Breast epithelium (tissue), 4 donors: ENCODE measurements around the gene FHIT. TPM values are rescaled to one million over a fixed set of nuclear protein-coding genes. Genes with fewer than 3 reads are reported as not detected.

Experiments used
- DNase-seq, 2 donors: peaks; one replicate each; pipeline ENCODE4 v3.0.0-alpha.2; 2019; ENCODE audit warnings: low spot score in 2 of 2
- H3K27ac ChIP-seq, 2 donors: fragments of 200-600 bp; sonication (generic) in 1 of 2; one replicate each; pipeline ENCODE4 v1.5.1; 2016 to 2019; ENCODE audit warnings: mild to moderate bottlenecking in 1 of 2
- H3K27me3 ChIP-seq, 2 donors: fragments of 200-600 bp; sonication (generic) in 1 of 2; one replicate each; pipeline versions ENCODE4 v1.5.1 to v1.6.0; 2017 to 2019; ENCODE audit warnings: control low read depth in 1 of 2, mild to moderate bottlenecking in 1 of 2
- H3K36me3 ChIP-seq: fragments of 200-600 bp; one replicate; pipeline ENCODE4 v1.5.1; 2019
- H3K4me1 ChIP-seq, 2 donors: fragments of 200-600 bp; sonication (generic); one replicate each; pipeline ENCODE4 v1.5.1; 2016 to 2019; ENCODE audit warnings: control low read depth in 1 of 2
- H3K4me3 ChIP-seq, 3 donors: fragments of 200-600 bp; sonication (generic); 1 replicate in 2 of 3; 2 replicates in 1 of 3; pipeline ENCODE4 v1.5.1; 2016 to 2019; ENCODE audit warnings: mild to moderate bottlenecking in 3 of 3, moderate library complexity in 2 of 3
- H3K9me3 ChIP-seq, 2 donors: fragments of 200-600 bp; sonication (generic) in 1 of 2; one replicate each; pipeline ENCODE4 v1.5.1; 2016 to 2019; ENCODE audit warnings: control low read depth in 1 of 2
- CTCF ChIP-seq, 3 donors: fragments of 450-650 bp; IDR thresholded peaks; one replicate each; pipeline ENCODE4 v1.5.1; 2016 to 2017; ENCODE audit warnings: antibody characterized with exemption in 3 of 3, mild to moderate bottlenecking in 3 of 3, moderate library complexity in 3 of 3
- POLR2A ChIP-seq: fragments of 450-650 bp; IDR thresholded peaks from one replicate; pipeline ENCODE4 v1.6.1; 2016; ENCODE audit warnings: antibody characterized with exemption, mild to moderate bottlenecking, moderate library complexity
- POLR2AphosphoS5 ChIP-seq, 3 donors: sonication (generic); formaldehyde crosslinking; IDR thresholded peaks; one replicate each; pipeline ENCODE4 v1.6.1; 2017; ENCODE audit warnings: antibody characterized with exemption in 3 of 3
- intact Hi-C: fragments of 100-400 bp; cut with DNase I; formaldehyde crosslinking; loops from one replicate; pipeline ENCODE4 v1.15.1; 2023; ENCODE audit warnings: low total_unique reads
- total RNA-seq, 3 donors: library from RNA; depleted of rRNA; stranded (reverse); fragments of >200 nt; gene quantifications; one replicate each; pipeline ENCODE4 v1.1.0, GENCODE V29; 2016

Gene FHIT
- total RNA-seq, 3 donors from 2014 or later, result 9.0 to 19.2 (median 17.7) TPM

GRCh38 chr3:60803216-60804173, 447.8 kb downstream of the FHIT start:
- DNase-seq, result no peak
- Histone ChIP-seq H3K9me3 (no peaks in the 10 kb centered on the region), H3K4me3 (peak overlapping the region in 2 of 3 donors; percentile 6 to 22), H3K27me3 (no peaks in the 10 kb centered on the region), H3K36me3 (no peaks in the 10 kb centered on the region), H3K27ac (no peak overlapping the region), H3K4me1 (no peaks in the 10 kb centered on the region)
- no peak for TF ChIP-seq CTCF (IDR thresholded peaks at IDR 0.05)
- no peak for TF ChIP-seq POLR2AphosphoS5 (IDR thresholded peaks at IDR 0.05)
- intact Hi-C loops, result no loop called here

DNA sequence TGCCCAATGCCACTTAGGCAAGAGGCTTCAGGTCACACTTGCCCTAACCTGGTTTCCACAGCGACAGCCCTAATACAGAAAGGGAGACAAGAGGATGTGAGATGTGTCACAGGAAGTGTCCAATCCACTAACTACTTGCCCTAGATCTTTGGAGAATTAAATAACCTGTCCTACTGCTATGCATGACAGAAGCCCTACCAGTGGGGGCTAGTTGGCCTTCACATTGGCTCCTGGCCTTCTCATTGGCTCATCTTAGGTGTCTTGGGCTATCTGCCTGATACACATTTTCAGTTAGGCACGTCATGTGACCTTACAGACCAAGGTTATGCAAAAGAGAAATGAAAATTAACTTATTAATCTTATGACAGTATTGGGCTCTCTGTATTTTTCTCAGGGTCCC, 449.9 kb downstream of the FHIT start:
- H3K36me3 ChIP-seq, result no peaks in the 10 kb centered on the region
- H3K4me1 ChIP-seq, result no peaks in the 10 kb centered on the region
- H3K27ac ChIP-seq, result no peak overlapping the region
- intact Hi-C loops, result no loop called here
- H3K27me3 ChIP-seq, result no peaks in the 10 kb centered on the region
- no peaks in the 10 kb centered on the region for H3K9me3 ChIP-seq
- TF ChIP-seq CTCF (IDR thresholded peaks at IDR 0.05) (no peak), POLR2A (no peak), POLR2AphosphoS5 (IDR thresholded peaks at IDR 0.05) (no peak)
- H3K4me3 ChIP-seq, result no peak overlapping the region
- DNase-seq, result no peak

DNA sequence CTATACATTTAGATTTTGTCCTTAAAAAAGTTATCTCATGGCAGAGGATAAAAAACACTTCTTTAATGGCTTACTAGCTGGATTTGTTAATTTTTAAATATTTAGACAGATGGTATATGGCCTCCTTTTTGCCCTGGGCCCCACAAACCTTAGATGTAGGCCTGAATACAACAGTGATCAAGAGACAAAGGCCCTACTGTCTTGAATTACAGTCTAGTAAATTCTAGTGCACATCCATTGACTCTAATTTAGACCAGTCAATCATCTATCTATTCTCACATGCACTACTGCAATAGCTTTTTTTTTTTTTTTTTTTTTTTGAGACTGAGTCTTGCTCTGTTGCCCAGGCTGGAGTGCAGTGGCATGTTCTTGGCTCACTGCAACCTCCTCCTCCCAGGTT, 452.8 kb downstream of the FHIT start:
- Histone ChIP-seq H3K27me3 (no peaks in the 10 kb centered on the region), H3K4me1 (no peaks in the 10 kb centered on the region), H3K27ac (no peak overlapping the region), H3K4me3 (no peak overlapping the region), H3K36me3 (no peaks in the 10 kb centered on the region), H3K9me3 (no peaks in the 10 kb centered on the region)
- intact Hi-C loops, result no loop called here
- TF ChIP-seq POLR2A (no peak), POLR2AphosphoS5 (IDR thresholded peaks at IDR 0.05) (no peak), CTCF (IDR thresholded peaks at IDR 0.05) (no peak)
- no peak for DNase-seq

- no peak for DNase-seq
- TF ChIP-seq POLR2AphosphoS5 (IDR thresholded peaks at IDR 0.05) (no peak), POLR2A (no peak), CTCF (IDR thresholded peaks at IDR 0.05) (no peak)
- Histone ChIP-seq H3K36me3 (no peaks in the 10 kb centered on the region), H3K27me3 (no peaks in the 10 kb centered on the region), H3K9me3 (no peaks in the 10 kb centered on the region), H3K4me3 (no peak overlapping the region), H3K4me1 (no peaks in the 10 kb centered on the region), H3K27ac (no peak overlapping the region)
- intact Hi-C loops, result no loop called here
These were observed 458.9 kb downstream of the FHIT start for GRCh38 chr3:60792249-60792852.

DNA sequence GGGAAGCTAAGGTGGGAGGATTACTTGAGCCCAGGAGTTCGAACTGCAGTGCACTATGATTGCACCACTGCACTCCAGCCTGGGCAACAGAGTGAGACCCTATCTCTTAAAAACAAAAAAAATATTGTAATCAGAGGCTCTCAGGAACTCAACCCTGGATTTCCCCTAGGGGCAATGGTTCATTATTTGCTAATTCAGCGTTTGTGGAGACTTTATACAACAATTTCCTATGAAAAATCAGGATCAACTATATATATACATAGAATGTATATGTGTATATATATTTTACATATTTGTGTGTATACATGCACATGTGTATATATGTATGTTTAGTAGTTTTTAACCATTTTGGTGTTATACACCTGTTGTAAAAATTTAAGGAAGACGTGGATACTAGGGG, 463.1 kb downstream of the FHIT start:
- Histone ChIP-seq H3K4me3 (no peak overlapping the region), H3K36me3 (no peaks in the 10 kb centered on the region), H3K4me1 (no peaks in the 10 kb centered on the region), H3K27me3 (no peaks in the 10 kb centered on the region), H3K9me3 (no peaks in the 10 kb centered on the region), H3K27ac (no peak overlapping the region)
- no peak for TF ChIP-seq POLR2AphosphoS5 (IDR thresholded peaks at IDR 0.05)
- TF ChIP-seq CTCF (IDR thresholded peaks at IDR 0.05), result no peak
- no peak for DNase-seq
- intact Hi-C loops, result no loop called here
